ENCODE data around the gene MSI2. TPM values are rescaled to one million over a fixed set of nuclear protein-coding genes. Genes with fewer than 3 reads are reported as not detected.

Gene MSI2
- total RNA-seq, 1 donor from 2014 or later: 96.8 TPM

DNA sequence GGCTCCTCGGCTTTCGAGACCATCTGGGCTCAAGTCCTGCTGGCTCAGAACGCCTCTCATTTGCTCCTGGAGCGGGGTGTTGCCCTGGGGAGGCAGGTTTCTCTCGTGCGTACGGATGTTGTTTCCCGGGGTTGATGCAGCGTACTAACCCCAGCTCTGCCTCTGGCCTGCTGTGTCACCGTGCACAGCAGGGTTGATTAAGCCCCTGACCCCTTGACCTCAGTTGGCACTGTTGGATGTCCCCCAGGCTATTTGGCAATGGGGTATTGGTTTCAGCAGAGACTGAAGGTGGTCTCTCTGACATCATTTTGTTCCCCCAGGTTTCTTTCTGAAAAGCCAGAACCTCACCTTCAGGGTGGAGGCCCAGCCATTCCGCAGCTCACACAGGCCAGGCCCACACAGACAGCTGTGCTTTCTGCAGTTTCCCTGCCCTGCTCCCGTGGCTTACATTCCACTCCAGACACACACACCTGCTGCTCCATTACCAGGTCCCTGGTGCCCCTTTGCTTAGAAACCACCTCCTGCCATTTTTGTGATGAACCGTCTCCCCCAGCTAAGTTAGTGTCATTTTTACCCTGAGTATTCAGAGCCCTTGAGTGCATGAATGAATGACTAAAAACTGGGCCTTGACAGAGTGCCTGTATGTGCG, 255.3 kb downstream of the MSI2 start:
- intact Hi-C loops (cut with DNase I): no loop called here
- no peak for DNase-seq (ENCODE audit: missing footprints)
- ATAC-seq: no peak

DNA sequence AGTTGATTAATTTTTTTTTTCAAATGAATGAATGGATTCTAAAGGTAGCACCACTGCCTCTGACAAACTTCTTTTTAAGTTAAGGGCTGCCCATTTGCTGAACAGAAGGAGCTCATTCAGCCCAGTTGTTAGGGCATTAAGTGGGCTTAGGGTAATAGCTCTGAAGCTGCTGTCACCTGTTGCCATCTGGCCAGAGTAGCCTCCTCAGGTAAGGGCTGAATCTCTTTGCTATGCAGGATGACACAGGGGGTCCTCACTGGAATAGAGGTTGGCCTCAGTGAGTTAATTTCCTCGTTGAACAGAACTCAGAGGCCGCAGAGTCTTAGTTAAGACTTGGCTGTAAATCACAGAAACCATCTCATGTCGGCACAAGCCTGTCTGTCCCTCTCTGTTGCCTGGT, 255.9 kb downstream of the MSI2 start:
- ATAC-seq (no peak), DNase-seq (ENCODE audit: missing footprints) (no peak)
- intact Hi-C loops (cut with DNase I): no loop called here

DNA sequence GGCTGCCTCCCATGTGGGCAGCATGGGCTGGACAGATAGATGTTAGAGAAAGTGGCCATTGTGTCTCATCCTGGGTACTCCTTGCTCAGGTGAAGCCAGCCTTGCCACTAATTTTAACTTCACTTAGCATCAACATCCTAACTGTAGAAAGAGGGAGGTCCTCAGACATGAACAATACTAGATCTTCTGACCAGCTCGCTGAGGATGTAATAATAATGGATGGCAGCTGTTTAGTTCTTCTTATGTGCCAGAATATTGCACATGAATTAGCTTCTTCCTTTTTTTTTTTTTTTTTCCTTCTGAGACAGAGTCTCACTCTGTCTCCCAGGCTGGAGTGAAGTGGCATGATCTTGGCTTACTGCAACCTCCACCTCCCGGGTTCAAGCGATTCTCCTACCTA, 256.4 kb downstream of the MSI2 start:
- DNase-seq (ENCODE audit: missing footprints) (no peak), ATAC-seq (no peak)
- intact Hi-C loops (cut with DNase I): no loop called here

DNA sequence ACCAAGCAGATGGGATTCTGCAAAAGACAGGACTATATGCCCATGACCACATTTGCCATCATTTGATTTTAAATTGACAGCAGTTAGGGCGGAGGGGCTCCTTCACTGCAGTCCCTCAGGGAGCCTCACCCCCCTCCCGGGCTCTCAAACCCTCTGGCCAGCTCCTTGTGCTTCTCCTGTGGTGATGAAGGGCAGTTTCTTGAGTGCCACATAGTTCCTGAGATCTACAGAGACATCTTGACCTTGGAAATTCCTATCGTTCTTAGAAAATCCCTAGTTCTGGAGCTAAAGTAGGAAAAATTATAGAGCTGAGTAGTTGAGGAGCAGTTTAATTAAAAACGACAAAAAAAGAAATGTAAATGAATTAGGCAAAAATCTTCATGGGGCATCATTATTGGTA, 257.2 kb downstream of the MSI2 start:
- DNase-seq (ENCODE audit: missing footprints) (no peak), ATAC-seq (no peak)
- intact Hi-C loops (cut with DNase I): no loop called here

DNA sequence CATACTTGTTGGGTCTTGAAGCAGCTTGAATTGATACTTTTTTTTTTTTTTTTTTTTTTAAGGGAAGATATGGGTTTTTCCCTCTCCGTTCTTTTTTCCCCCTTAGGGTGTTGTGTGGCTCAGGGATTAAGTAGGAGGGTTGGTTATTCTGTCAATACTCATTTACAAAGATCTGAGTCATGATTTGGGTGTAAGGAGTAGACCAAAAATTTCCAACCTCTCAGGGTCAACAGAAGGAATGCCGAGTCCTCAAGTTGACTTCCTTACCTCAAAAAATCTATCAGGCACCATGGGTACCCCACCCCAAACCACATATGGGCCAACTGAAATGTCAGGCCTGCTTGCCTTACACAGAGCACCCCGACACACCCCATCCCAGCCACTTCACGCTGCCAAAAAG, 258.3 kb downstream of the MSI2 start:
- DNase-seq (ENCODE audit: missing footprints) (no peak), ATAC-seq (no peak)
- intact Hi-C loops (cut with DNase I): no loop called here

GRCh38 chr17:57515662-57516211, 259.4 kb downstream of the MSI2 start:
- no peak for DNase-seq (ENCODE audit: missing footprints)
- no peak for ATAC-seq
- intact Hi-C loops (cut with DNase I): no loop called here

DNA sequence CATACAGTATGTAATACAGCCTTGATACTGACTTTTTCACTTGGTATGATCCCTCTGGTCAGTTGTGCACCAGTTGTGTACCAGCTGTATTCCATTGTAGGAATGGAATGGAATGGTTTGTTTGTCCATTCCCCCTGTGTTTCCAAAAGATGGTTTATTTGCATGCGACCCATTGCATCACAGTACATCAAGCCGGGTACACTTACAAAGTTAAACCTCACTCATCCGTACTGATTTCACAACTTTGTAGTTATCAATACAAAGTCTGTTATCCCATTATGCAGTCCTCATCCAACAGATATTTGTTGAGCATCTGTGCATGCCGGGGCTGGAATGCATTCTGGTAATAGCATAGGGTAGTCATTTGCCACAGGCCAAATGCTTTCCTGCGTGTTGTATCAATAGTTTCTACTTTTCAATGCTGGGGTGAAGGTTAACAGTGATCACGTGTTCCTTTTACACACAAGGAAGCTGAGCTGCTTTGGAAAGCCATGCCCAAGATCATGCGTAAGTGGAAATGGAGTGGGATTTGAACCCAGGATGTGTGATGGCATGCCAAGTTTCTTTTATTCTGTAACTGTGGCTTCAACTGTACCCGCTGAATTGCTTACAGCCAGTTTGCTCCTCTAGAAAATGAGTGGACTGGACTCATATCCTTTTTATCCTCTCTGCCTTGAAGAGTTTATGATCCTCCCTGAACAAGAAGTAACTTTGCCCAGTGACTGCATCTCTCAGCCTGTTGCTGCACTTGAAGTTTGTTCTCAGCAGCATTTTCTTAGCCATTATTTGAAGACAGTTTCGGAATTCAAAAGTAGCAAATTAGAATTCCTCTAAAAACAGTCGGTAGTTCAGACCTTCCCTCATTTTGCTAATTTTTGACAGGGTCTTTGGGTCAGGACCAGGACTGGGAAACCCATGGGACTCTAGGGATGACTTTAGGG, 260.2 kb downstream of the MSI2 start:
- ATAC-seq (no peak), DNase-seq (ENCODE audit: missing footprints) (no peak)
- intact Hi-C loops (cut with DNase I): no loop called here

GRCh38 chr17:57517273-57517631, 260.9 kb downstream of the MSI2 start:
- ATAC-seq (peak; percentile 34), DNase-seq (ENCODE audit: missing footprints) (no peak)
- intact Hi-C loops (cut with DNase I): no loop called here

DNA sequence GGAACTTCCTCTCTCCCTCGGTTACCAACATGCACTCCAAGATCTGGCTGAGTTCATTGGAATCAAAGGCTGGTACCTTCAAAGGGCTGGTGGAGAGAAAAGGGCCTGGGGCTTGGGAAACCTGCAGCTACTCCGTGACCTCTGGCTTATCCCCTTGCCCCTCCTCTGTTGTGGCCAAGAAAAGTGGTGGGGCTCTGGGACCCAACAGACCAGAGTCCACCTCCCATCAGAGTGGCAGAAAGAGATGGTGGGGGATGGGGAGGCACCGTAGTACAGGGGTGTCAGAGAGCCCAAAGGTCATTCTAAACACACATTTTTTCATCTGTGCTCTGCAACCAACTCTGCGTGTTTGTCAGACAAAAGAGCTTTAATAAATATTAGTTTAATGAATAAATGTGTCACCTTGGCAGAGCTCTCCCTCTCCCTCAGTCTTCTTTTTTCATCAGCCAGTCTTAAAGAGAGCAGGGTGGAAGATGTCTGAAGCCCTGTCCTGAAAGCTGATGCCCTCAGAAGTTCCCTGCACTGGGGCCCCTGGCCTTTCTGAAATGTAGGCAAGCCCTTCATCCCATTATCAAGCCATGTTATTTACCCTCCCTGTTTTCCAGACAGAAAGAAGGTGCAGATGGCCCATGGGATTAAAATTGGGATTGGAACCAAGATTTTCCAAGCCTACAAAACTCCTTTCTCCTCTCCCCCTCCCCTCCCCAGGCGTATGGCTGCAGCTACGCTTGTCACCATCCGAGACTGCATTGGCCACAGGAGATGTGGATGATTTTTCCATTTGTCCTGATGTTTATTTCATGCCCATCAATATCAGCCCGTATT, 261.5 kb downstream of the MSI2 start:
- DNase-seq (ENCODE audit: missing footprints) (no peak), ATAC-seq (no peak)
- intact Hi-C loops (cut with DNase I): loop anchor here (2.0 kb wide), 1 partner anchor 31 kb away; no protein-coding TSS in a partner anchor

DNA sequence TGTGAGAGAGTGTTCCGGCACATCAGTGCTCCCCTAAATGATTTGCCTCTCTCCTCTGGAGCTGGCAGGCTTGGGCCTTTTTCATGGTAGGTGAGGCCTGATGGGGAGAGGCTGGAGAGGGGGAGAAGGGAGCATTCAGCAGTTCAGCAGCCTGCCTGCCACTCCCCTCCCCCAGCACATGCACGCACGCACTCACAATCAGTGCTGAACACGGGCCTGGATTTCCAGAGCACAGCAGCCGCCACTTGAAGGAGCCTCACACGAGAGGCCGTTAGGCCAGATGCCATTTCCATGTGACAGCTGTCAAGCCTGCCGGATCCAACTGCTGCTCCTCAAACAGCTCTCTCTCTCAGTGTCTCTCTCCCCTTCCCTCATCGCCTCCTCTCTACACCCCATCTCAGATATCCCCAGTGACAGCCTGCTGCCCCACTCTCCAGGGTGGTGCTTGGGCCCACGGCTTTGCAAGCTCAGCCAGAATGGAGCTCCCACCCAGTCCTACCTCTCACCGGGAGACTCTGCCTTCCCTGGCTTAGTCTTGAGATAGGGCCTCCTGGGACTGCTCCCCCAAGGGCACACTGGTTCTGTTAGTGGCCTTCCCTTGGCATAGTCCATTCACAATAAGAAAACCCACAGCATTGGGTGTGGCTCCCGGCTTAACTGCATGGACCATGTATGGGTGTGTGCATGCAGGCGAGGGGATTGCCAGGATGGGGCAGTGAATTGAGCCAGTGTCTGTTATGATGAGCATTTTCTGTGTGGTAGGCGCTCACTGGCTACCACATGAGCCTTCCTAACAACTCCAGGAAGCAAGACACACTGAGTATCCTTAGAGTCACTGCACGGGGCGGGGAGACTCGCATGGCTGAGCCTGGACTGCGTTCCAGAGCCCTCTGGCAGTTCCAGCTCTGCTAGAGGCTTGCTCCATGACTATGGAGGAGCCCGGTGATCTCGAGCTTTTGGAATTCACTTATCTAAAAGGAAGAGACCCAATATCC, 262.6 kb downstream of the MSI2 start:
- intact Hi-C loops (cut with DNase I): loop anchor here (2.0 kb wide), 1 partner anchor 32 kb away; no protein-coding TSS in a partner anchor

DNA sequence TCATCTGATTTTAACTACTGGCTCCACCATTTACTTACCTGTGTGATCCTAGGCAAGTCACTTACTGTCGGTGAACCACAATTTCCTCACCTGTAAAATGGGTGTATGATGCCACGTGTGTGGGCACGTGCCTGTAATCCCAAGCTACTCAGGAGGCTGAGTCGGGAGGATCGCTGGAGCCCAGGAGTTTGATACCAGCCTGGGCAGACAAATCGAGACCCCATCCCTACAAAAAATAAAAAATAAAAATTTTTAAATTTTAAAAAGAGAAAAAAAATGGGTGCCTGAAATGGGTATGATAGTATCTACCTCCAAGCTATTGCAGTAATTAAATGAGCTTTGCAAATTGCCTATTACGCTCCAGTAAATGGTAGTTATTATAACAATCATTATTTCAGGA, 263.5 kb downstream of the MSI2 start:
- intact Hi-C loops (cut with DNase I): loop anchor here (2.0 to 10.0 kb wide), 2 partner anchors 33 to 145 kb away; no protein-coding TSS in a partner anchor
- no peak for ATAC-seq

More for the DNA sequence above, 262.6 kb downstream of the MSI2 start:
- DNase-seq (ENCODE audit: missing footprints) (no peak), ATAC-seq (peak; percentile 77)

DNA sequence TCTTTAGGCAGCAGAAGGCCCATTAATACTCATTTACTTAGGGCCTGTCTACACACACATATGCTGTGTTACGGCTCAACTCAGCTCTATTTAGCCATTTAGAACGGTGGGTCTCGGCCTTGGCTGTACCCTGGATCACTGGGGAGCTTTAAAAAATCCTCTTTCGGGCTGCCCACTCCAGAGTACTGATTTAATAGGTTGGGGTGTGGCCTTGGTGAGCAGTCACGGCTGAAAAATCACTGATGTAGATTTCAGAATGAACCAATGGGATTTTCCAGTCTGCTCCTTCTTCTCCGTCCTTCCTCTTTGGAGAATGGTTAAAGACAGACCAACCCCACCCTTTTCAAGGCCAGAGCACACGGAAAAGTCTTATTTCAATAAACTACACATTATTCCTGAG, 265.3 kb downstream of the MSI2 start:
- intact Hi-C loops (cut with DNase I): loop anchor here (10.0 kb wide), 1 partner anchor 143 kb away; no protein-coding TSS in a partner anchor
- no peak for ATAC-seq
- no peak for DNase-seq (ENCODE audit: missing footprints)

More for the DNA sequence above, 263.5 kb downstream of the MSI2 start:
- DNase-seq (ENCODE audit: missing footprints): no peak

GRCh38 chr17:57522042-57523005, 266.0 kb downstream of the MSI2 start:
- intact Hi-C loops (cut with DNase I): loop anchor here (10.0 kb wide), 1 partner anchor 142 kb away; no protein-coding TSS in a partner anchor
- DNase-seq (ENCODE audit: missing footprints) (no peak), ATAC-seq (no peak)

- ATAC-seq (peak; percentile 76), DNase-seq (ENCODE audit: missing footprints) (peak; percentile 75)
- intact Hi-C loops (cut with DNase I): loop anchor here (10.0 kb wide), 1 partner anchor 141 kb away; no protein-coding TSS in a partner anchor
Observed at GRCh38 chr17:57523926-57524632, 267.8 kb downstream of the MSI2 start.

- ATAC-seq: no peak
- intact Hi-C loops (cut with DNase I): loop anchor here (10.0 kb wide), 1 partner anchor 140 kb away; no protein-coding TSS in a partner anchor
- DNase-seq (ENCODE audit: missing footprints): no peak
Observed at GRCh38 chr17:57524839-57525568, 268.7 kb downstream of the MSI2 start.

Data from Right ventricle myocardium inferior (tissue), 1 donor.